ENCODE data around the gene SYNPR.

DNA sequence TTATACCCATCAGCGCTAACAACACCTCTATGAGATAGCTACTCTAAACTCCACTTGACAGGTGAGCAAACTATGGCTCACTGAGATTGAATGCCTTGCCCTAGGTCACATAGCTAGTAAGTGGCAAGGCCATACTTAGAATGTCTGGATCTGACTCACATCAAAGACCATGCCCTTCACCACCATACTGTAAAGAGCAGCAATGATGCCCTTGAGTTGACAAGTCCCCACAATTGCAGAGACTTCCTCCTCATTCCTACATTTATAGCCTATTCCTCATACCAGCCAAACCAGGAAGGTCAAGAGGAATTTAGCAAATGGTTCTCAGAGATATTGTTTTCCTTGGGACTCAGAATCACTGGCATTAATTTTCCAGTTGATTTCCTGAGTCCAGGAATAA, 216.5 kb downstream of the SYNPR start:
- TF ChIP-seq, protein P1, sequence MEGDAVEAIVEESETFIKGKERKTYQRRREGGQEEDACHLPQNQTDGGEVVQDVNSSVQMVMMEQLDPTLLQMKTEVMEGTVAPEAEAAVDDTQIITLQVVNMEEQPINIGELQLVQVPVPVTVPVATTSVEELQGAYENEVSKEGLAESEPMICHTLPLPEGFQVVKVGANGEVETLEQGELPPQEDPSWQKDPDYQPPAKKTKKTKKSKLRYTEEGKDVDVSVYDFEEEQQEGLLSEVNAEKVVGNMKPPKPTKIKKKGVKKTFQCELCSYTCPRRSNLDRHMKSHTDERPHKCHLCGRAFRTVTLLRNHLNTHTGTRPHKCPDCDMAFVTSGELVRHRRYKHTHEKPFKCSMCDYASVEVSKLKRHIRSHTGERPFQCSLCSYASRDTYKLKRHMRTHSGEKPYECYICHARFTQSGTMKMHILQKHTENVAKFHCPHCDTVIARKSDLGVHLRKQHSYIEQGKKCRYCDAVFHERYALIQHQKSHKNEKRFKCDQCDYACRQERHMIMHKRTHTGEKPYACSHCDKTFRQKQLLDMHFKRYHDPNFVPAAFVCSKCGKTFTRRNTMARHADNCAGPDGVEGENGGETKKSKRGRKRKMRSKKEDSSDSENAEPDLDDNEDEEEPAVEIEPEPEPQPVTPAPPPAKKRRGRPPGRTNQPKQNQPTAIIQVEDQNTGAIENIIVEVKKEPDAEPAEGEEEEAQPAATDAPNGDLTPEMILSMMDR (IDR thresholded peaks at IDR 0.05; ENCODE audit: low read depth, low read length, poor library complexity, severe bottlenecking) = no peak
- TF ChIP-seq EZH2phosphoT487 (IDR thresholded peaks at IDR 0.05; ENCODE audit: borderline replicate concordance, low read length) = no peak
